Ecto neural progenitor cell (in vitro differentiated cells): ENCODE measurements around the gene CYP4F2.
"Not testable (repeated sequence)": the region's sequence is repeated elsewhere in the genome, so short reads cannot be mapped to it uniquely, and the experiment has no call there.

Experiments used
- DNase-seq: peaks from one replicate; pipeline ENCODE4 v3.0.0-alpha.2; 2018; ENCODE audit warnings: low spot score

CYP4F2 gene

DNA sequence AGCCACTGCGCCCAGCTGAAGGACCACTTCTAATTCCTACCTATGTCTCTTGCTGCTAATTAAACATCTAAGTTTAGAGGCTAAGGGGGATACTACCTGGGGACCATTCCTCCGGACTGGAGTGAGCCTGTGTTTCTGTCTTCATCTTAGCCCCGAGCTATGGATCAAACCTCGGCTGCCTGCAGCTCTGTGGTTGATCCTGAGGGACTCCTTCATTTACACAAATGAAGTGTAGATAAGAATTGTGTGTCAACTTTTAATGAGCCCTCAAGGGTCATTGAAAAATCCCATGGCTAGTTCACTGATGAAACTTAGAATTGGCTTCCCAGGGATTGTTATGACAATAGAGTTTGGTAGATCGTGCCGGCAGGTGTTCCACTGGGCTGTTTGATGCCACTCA lies 51.0 kb downstream of the CYP4F2 start:
- DNase-seq: no peak

DNA sequence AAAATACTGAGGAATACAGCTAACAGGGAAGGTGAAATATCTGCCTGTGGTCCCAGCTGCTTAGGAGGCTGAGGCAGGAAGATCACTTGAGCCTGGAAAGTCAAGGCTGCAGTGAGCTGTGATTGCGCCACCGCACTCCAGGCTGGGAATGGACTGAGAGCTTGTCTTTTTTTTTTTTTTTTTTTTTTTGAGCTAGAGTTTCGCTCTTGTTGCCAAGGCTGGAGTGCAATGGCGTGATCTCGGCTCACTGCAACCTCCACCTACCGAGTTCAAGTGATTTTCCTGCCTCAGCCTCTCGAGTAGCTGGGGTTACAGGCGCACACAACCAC lies 54.0 kb downstream of the CYP4F2 start:
- DNase-seq: not testable (repeated sequence)

GRCh38 chr19:15843203-15843893 lies 54.5 kb downstream of the CYP4F2 start:
- no peak for DNase-seq

- no peak for DNase-seq
Measured at GRCh38 chr19:15841875-15842569, 55.9 kb downstream of the CYP4F2 start.

DNA sequence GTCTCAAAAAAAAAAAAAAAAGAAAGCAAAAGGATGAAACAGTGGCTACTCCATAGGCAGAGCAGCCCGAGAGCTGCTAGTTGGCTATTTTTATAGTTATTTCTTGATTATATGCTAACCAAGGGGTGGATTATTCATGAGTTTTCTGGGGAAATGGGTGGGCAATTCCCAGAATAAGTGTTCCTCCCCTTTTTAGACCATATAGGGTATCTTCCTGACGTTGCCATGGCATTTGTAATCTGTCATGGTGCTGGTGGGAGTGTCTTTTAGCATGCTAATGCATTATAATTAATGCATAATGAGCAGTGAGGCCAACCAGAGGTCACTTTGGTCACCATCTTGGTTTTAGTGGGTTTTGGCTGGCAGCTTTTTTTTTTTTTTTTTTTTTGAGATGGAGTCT lies 57.0 kb downstream of the CYP4F2 start:
- DNase-seq: no peak

- not testable (repeated sequence) for DNase-seq
Measured at GRCh38 chr19:15839888-15840287, 58.0 kb downstream of the CYP4F2 start.

DNA sequence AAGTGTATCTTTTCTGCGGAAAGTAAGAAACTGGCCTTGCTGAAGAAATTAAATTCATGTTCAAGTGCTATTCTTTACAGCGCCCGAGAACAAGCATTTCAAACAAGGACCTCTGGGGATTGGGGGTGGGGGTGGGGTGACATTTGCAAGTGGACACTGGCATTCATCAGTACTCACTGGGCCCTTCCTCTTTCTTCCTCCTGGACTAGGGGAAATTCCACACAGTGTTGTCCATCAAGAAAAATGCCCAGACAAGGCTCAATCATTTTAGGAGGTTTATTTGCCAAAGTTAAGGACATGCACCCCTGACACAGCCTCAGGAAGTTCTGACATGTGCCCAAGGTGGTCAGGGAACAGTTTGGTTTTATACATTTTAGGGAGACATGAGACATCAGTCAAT lies 59.5 kb downstream of the CYP4F2 start:
- no peak for DNase-seq

DNA sequence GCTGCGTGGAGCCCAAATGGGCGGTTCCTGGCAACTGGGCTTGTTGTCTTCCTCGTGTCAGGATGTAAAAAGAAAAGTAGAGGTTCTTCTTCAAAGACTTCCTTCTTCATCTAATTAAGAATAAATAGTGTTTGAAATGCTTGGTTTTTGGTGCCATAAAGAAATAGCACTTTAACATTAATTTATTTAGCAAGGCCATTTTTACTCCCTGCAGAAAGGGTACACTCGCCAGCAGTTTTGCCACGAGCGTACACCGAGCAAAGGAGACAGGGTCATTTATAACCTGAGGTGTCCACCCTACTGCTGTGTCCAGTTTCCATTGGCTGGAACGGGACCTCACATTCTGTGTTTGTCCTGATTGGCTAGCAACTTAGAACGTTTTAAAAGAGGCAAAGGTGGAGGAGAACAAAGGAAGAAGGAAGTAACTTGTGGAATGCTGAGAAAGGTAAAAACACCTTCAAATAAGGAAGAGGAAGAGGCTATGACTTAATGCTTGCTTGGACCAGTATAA lies 60.6 kb downstream of the CYP4F2 start:
- DNase-seq: no peak

GRCh38 chr19:15836330-15837220 lies 61.3 kb downstream of the CYP4F2 start:
- DNase-seq: no peak

- not testable (repeated sequence) for DNase-seq
Measured at GRCh38 chr19:15835565-15836329, 62.1 kb downstream of the CYP4F2 start.

DNA sequence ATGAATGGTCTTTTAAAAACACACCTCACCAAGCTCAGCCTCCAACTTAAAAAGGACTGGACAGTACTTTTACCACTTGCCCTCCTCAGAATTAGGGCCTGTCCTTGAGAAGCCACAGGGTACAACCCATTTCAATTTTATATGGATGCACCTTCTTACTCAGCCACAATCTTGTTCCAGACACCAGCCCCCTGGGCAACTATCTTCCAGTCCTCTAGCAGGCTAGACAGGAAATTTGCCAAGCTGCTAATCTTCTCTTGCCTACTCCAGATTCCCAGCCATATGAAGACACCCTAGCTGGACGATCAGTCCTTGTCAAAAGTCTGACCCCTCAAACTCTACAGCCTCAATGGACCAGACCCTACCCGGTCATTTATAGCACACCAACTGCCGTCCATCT lies 63.6 kb downstream of the CYP4F2 start:
- not testable (repeated sequence) for DNase-seq

GRCh38 chr19:15831626-15832025 lies 66.2 kb downstream of the CYP4F2 start:
- no peak for DNase-seq

DNA sequence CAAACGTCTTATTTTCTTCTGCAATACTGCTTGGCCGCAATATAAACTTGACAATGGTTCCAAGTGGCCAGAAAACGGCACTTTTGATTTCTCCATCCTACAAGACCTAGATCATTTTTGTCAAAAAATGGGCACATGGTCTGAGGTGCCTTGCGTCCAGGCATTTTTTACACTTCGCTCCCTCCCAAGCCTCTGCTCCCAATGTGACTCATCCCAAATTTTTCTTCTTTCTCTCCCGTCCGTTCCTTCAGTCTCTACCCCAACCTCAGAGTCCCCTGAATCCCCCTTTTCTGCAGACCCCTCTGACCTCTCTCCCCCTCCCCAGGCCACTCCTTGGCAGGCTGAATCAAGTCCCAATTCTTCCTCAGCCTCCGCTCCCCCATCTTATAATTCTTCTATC lies 68.1 kb downstream of the CYP4F2 start:
- no peak for DNase-seq

- DNase-seq: no peak
Measured at GRCh38 chr19:15829306-15829698, 68.6 kb downstream of the CYP4F2 start.

DNA sequence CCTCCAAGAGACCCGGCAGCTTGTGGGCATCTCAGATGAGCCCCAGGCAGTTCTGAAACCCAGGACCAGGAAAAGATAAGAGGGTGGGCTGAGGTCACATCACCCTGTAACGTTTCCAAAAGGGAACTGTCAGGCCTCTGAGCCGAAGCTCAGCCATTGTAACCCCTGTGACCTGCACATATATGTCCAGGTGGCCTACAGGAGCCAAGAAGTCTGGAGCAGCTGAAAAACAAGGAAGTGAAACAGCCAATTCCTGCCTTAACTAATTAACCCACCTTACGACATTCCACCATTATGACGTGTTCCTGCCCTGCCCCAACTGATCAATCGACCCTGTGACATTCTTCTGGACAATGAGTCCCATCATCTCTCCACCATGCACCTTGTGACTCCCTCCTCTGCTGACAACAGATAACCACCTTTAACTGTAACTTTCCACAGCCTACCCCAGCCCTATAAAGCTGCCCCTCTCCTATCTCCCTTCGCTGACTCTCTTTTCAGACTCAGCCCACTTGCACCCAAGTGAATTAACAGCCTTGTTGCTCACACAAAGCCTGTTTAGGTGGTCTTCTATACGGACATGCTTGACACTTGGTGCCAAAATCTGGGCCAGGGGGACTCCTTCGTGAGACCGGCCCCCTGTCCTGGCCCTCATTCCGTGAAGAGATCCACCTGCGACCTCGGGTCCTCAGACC lies 69.1 kb downstream of the CYP4F2 start:
- DNase-seq: not testable (repeated sequence)

- no peak for DNase-seq
Measured at GRCh38 chr19:15828121-15828610, 69.7 kb downstream of the CYP4F2 start.
